ENCODE measurements around the gene ZNF497. TPM values are rescaled to one million over a fixed set of nuclear protein-coding genes. Genes with fewer than 3 reads are reported as not detected.
"Not testable (repeated sequence)": the region's sequence is repeated elsewhere in the genome, so short reads cannot be mapped to it uniquely, and the experiment has no call there.

Gene ZNF497
- total RNA-seq, 1 donor from 2014 or later = 2.5 TPM

DNA sequence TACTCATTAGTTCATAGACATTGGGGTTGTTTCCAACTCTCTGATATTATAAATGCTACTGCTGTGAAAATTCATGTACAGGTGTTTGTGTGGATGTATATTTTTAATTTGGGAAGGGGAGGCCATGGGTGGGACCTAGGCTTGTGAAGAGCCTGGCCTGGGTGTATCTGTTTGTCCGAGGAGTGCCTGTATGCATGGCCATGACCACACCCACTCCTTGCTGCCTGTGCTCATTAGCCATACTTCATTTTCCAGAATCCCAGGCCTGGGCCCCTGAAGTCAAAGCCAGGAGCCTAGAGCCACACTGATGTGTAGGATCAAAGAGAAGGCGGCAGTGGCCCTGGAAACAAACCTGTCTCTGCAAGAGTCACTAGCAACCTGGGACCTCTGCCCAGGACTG, 47.0 kb downstream of the ZNF497 start:
- H3K4me3 ChIP-seq = no peak overlapping the region
- DNase-seq (no peak), ATAC-seq (no peak)
- H3K4me1 ChIP-seq = no peaks in the 10 kb centered on the region
- no peaks in the 10 kb centered on the region for H3K9me3 ChIP-seq
- intact Hi-C loops (cut with DNase I) = no loop called here
- peaks cover 61% of the 10 kb centered on the region for H3K36me3 ChIP-seq
- TF ChIP-seq, protein P1, sequence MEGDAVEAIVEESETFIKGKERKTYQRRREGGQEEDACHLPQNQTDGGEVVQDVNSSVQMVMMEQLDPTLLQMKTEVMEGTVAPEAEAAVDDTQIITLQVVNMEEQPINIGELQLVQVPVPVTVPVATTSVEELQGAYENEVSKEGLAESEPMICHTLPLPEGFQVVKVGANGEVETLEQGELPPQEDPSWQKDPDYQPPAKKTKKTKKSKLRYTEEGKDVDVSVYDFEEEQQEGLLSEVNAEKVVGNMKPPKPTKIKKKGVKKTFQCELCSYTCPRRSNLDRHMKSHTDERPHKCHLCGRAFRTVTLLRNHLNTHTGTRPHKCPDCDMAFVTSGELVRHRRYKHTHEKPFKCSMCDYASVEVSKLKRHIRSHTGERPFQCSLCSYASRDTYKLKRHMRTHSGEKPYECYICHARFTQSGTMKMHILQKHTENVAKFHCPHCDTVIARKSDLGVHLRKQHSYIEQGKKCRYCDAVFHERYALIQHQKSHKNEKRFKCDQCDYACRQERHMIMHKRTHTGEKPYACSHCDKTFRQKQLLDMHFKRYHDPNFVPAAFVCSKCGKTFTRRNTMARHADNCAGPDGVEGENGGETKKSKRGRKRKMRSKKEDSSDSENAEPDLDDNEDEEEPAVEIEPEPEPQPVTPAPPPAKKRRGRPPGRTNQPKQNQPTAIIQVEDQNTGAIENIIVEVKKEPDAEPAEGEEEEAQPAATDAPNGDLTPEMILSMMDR (IDR thresholded peaks at IDR 0.05) = no peak
- no peak overlapping the region for H3K27ac ChIP-seq
- no peaks in the 10 kb centered on the region for H3K27me3 ChIP-seq (ENCODE audit: low read depth)

DNA sequence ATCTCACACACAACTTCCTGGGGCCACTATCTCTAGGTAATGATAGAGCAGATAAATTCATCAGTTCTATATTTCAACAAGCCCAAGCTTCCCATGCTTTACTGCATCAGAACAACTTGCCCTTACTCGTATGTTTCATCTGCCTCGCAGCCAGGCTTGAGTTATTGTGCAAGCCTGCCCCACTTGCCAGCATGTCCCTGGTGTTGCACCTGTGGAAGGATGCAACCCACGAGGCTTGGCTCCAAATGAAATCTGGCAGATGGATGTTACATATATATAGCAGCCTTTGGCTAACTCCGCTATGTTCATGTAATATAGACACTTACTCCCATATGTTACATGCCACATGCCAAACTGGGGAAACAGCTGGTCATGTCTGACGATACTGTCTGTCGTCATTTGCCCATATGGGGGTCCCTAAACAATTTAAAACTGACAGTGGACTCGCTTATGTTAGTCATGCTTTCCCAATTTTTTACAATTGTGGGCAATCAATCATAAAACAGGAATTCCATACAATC, 51.1 kb downstream of the ZNF497 start:
- intact Hi-C loops (cut with DNase I) = no loop called here
- DNase-seq (no peak), ATAC-seq (no peak)
- Histone ChIP-seq H3K4me1 (peaks cover 5% of the 10 kb centered on the region), H3K36me3 (peaks cover 87% of the 10 kb centered on the region), H3K27ac (no peak overlapping the region), H3K9me3 (no peaks in the 10 kb centered on the region), H3K27me3 (ENCODE audit: low read depth) (no peaks in the 10 kb centered on the region), H3K4me3 (no peak overlapping the region)
- TF ChIP-seq, protein P1 (IDR thresholded peaks at IDR 0.05) = no peak

GRCh38 chr19:58310685-58311084, 51.9 kb downstream of the ZNF497 start:
- H3K36me3 ChIP-seq = peaks cover 80% of the 10 kb centered on the region
- H3K4me3 ChIP-seq; DNase-seq; H3K27ac ChIP-seq; ATAC-seq; intact Hi-C loops (cut with DNase I); H3K9me3 ChIP-seq; H3K27me3 ChIP-seq (ENCODE audit: low read depth): not testable (repeated sequence)
- TF ChIP-seq, protein P1 (IDR thresholded peaks at IDR 0.05) = peak; percentile 47
- H3K4me1 ChIP-seq = peaks cover 12% of the 10 kb centered on the region

- DNase-seq (no peak), ATAC-seq (no peak)
- TF ChIP-seq, protein P1 (IDR thresholded peaks at IDR 0.05) = no peak
- Histone ChIP-seq H3K36me3 (peaks cover 51% of the 10 kb centered on the region), H3K27ac (no peak overlapping the region), H3K27me3 (ENCODE audit: low read depth) (no peaks in the 10 kb centered on the region), H3K4me1 (peaks cover 13% of the 10 kb centered on the region), H3K9me3 (no peaks in the 10 kb centered on the region), H3K4me3 (no peak overlapping the region)
- intact Hi-C loops (cut with DNase I) = no loop called here
Measured at GRCh38 chr19:58307736-58308135, 54.8 kb downstream of the ZNF497 start.

- Histone ChIP-seq H3K36me3 (peaks cover 33% of the 10 kb centered on the region), H3K9me3 (no peaks in the 10 kb centered on the region), H3K4me1 (peaks cover 13% of the 10 kb centered on the region), H3K4me3 (peak overlapping the region; percentile 87), H3K27ac (peak overlapping the region; percentile 94), H3K27me3 (ENCODE audit: low read depth) (no peaks in the 10 kb centered on the region)
- TF ChIP-seq, protein P1 (IDR thresholded peaks at IDR 0.05) = no peak
- intact Hi-C loops (cut with DNase I) = no loop called here
- DNase-seq (no peak), ATAC-seq (no peak)
Measured at GRCh38 chr19:58305932-58306323, 56.6 kb downstream of the ZNF497 start.

Measured in lower lobe of right lung (tissue), 2 donors.